KOPT-K1 (cell line): Measurements from ENCODE around the gene TRPM4.
"Not testable (repeated sequence)": the region's sequence is repeated elsewhere in the genome, so short reads cannot be mapped to it uniquely, and the experiment has no call there.

Experiments
- H3K27ac ChIP-seq: fragments of 200-600 bp; sonication (generic); 2 replicates; pipeline ENCODE4 v1.5.1; 2016; ENCODE audit warnings: antibody characterized with exemption, mild to moderate bottlenecking, low read depth, low read length; ENCODE audit not compliant: poor library complexity, severe bottlenecking
- H3K36me3 ChIP-seq: fragments of 200-600 bp; sonication (generic); 2 replicates; pipeline ENCODE4 v1.5.1; 2017; ENCODE audit warnings: antibody characterized with exemption, mild to moderate bottlenecking, low read length, moderate library complexity; ENCODE audit not compliant: insufficient read depth
- H3K9me3 ChIP-seq: fragments of 200-600 bp; sonication (generic); 2 replicates; pipeline ENCODE4 v1.5.1; 2017; ENCODE audit warnings: antibody characterized with exemption, low read length, mild to moderate bottlenecking; ENCODE audit not compliant: insufficient read depth, poor library complexity, severe bottlenecking

The TRPM4 gene

DNA sequence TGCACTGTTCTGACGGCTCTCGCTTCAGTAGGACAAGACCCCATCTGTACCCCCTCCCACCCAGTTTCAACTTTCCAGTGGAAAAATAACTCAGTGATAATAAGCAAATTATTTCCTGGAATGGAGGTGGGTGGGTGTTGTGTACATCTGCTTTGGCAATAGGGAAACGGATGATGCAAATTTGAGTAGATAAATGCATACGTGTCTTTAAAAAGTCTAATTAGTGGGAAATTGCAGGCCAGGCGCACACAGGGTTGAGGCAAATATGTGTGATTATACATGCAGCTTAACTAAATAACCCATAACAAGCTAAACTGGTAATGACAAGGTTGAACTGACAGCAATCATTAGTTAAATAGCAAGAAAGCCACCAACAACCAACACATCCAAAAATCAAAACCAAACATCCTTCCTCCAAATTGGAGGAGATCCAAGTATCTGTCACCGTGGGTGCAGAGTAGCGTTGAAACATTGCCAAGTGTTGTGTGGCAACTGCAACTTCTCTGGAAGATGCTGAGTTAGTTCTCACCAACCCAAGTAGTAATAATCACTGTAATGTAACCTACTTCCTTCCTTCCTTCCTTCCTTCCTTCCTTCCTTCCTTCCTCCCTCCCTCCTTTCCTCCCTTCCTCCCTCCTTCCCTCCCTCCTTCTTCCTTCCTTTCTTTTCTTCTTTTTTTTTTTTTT, 54.6 kb downstream of the TRPM4 start:
- no peaks in the 10 kb centered on the region for H3K36me3 ChIP-seq
- no peak overlapping the region for H3K27ac ChIP-seq
- no peaks in the 10 kb centered on the region for H3K9me3 ChIP-seq

DNA sequence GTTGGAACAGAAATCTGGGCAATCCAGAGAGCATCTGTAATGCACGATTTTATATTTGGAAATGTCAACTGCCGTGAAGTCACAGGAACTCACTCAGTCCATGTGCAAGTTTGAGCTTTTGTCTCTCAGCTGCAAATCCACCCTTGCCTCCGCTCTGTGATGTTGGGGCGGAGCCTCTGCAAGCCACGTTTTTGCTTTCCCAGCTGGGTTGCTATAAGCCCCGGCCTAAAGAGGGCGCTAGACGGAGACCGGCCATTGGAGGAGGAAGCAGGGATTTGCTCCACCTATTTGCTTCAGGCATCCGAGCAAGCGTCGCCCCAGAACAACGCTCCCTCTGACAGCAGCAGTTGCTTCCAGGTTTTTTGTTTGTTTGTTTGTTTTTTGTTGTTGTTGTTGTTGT, 56.2 kb downstream of the TRPM4 start:
- no peak overlapping the region for H3K27ac ChIP-seq
- H3K9me3 ChIP-seq, result no peaks in the 10 kb centered on the region
- H3K36me3 ChIP-seq, result no peaks in the 10 kb centered on the region

DNA sequence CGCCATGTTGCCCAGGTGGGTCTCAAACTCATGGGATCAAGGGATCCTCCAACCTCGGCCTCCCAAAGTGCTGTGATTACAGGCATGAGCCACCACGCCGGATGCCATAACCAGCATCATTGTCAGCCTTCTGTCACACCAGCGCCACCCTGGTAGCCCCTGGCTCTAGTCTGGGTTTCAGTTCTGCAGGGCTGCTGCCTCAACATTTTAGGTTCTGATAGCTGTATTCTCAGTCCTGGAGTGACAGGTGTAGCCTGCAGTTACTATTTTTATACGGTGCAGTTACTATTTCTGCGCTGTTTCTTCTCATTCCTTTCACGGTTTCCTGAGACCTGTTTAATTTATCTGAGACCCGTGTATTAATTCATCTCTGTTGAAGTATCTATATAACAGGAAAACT, 57.1 kb downstream of the TRPM4 start:
- H3K9me3 ChIP-seq, result no peaks in the 10 kb centered on the region
- no peak overlapping the region for H3K27ac ChIP-seq
- no peaks in the 10 kb centered on the region for H3K36me3 ChIP-seq

DNA sequence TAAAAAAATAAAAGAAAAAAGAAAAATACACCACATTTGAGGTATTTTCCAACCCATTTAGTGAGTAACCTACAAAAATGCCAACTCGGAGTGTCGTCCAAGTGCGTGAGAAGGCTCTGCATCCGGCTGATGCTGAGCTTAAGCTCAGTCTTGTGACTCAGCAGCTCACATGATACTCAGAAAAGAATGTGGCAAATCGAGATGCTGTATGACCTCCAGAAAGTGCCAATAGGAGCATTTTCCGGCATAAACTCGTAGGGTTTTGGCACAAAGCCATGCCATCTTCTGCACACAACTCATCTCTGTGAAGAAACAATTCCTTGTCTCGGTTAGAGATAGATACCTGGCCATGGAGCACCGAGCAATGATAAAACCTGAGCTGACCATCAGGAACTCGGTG, 58.5 kb downstream of the TRPM4 start:
- Histone ChIP-seq H3K27ac (no peak overlapping the region), H3K36me3 (no peaks in the 10 kb centered on the region), H3K9me3 (no peaks in the 10 kb centered on the region)

DNA sequence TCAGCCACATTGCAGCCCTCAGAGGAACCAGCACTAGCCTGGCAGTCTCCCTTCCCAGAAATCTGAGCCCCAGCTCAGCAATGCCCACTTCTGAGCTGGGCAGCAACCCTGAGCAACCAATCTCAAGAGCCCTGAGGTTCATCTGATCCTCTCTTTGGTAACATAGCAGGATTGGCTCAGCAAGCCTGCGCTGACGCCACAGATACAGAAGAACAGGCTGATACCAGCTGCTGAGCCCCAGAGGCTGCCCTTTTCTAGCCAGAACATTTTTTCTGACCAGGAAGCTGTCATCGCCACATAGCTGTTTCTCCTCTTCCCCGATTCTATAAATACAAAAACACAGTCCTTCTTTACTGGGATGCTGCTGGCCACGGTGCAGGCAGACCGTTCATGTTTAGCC, 59.8 kb downstream of the TRPM4 start:
- Histone ChIP-seq H3K27ac (no peak overlapping the region), H3K36me3 (no peaks in the 10 kb centered on the region)

DNA sequence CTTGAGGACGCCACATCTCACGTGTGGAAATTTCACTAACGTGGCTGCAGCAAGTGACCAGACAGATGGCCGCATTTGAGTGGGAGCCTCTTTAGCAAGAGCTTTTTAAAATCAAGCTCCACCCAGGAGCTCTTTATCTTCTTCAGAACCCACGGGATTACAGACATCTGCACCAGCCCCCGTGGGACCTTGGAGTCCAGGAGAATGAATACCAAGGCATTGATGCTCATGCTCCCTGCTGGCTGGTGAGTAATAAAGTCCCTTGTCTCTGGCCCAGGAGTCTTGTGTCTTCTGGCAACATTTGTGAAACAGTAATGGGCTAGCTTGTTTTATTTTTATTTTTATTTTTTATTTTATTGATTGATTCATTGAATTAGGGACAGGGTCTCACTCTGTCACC, 64.4 kb downstream of the TRPM4 start:
- Histone ChIP-seq H3K9me3 (no peaks in the 10 kb centered on the region), H3K36me3 (no peaks in the 10 kb centered on the region), H3K27ac (no peak overlapping the region)

More for the DNA sequence above, 59.8 kb downstream of the TRPM4 start:
- no peaks in the 10 kb centered on the region for H3K9me3 ChIP-seq

DNA sequence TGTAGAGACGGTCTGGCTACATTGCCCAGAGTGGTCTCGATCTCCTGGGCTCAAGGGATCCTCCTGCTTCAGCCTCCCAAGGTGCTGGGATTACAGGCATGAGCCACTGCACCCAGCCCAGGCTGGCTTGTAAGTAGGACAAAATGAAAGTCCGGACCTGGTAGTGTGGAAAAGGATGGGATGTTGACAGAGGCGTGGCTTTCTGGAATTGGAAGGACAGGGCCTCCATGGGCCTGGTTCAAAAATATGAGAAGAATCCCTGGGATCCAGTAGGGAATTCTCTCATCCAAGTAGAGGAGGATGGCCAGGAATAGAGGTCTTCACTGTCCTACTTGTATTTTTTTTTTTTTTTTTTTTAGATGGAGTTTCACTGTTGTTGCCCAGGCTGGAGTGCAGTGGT, 64.9 kb downstream of the TRPM4 start:
- no peaks in the 10 kb centered on the region for H3K36me3 ChIP-seq
- no peaks in the 10 kb centered on the region for H3K9me3 ChIP-seq
- H3K27ac ChIP-seq, result no peak overlapping the region

DNA sequence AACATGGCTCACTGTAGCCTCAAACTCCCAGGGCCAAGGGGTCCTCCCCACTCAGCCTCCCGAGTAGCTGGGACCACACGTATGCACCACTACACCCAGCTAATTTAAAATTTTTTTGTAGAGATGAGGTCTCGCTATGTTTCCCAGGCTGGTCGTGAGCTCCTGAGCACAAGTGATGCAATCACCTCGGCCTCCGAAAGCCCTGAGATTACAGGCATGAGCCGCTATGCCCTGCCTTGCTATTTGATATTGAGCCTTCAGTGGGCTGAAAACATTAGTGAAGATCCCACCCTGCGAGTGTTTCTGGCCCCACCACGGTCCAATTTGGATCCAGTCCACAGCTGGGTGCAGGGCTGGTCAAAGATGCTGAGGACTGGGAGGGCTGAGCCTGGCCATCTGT, 65.9 kb downstream of the TRPM4 start:
- Histone ChIP-seq H3K9me3 (no peaks in the 10 kb centered on the region), H3K27ac (no peak overlapping the region), H3K36me3 (no peaks in the 10 kb centered on the region)

DNA sequence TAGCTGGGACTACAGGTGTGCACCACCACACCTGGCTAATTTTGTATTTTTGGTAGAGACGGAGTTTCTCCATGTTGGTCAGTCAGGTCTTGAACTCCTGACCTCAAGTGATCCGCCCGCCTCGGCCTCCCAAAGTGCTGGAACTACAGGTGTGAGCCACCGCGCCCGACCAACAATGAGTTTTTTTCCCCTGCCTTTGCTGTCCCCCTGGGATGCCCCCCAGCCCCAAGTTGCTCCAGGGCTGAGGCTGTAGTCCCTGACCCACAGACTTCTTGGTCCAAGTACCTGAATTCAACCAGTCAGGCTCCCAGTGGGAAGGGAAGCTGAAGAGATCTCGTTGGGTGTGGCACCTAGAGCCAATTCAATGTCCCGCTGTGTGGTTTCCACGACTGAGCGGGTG, 66.8 kb downstream of the TRPM4 start:
- not testable (repeated sequence) for H3K27ac ChIP-seq, H3K36me3 ChIP-seq, H3K9me3 ChIP-seq

DNA sequence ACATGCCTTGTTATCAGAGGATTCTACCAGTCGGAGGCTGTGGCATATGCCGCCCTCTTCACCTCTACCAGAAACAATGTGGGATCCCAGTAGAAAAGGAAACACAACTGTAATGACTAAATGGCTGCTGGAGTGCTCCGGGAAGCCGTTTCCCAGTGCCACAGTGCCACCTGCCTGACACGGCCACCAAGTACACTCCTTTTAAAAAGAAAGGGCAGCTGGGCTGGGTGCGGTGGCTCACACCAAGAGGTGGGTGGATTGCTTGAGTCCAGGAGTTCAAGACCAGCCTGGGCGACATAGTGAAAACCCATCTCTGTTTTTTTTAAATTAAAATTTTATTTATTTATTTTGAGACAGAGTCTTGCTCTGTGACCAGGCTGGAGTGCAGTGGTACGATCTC, 67.3 kb downstream of the TRPM4 start:
- H3K9me3 ChIP-seq, result no peaks in the 10 kb centered on the region
- no peak overlapping the region for H3K27ac ChIP-seq
- H3K36me3 ChIP-seq, result no peaks in the 10 kb centered on the region

DNA sequence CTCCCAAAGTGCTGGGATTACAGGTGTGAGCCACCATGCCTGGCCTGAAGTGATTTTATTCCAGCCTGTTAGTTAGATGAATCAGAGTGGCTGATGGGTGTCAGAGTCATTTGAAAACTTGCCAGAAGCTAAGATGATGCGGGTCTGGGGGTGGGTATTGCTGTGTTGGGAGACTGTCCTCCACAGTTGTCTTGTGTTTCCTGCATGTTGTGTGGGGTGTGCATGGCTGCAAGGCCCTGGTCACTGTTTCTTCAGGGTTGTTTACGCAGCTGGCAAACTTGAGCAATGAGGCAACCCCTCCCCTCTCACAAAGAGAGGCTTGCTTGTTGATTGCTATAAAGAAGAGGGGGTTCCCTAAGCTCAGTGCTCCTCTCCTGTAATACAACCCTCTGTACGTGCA, 71.8 kb downstream of the TRPM4 start:
- Histone ChIP-seq H3K9me3 (no peaks in the 10 kb centered on the region), H3K36me3 (no peaks in the 10 kb centered on the region), H3K27ac (no peak overlapping the region)

DNA sequence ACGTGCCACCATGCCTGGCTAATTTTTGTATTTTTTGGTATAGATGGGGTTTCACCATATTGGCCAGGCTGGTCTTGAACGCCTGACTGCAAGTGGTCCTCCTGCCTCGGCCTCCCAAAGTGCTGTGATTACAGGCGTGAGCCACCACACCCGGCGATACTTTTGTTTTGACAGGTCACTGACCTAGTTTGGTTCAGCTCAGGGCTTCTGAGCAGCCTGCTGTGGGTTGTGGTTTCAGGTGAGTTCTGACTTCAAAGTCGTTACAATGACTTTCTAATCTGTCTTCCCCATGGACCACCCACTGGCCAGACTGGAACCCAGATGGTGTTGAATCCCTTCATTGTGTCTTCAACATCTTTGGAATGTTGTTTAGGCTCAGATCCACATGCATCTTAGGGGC, 73.8 kb downstream of the TRPM4 start:
- H3K9me3 ChIP-seq, result no peaks in the 10 kb centered on the region
- no peaks in the 10 kb centered on the region for H3K36me3 ChIP-seq
- H3K27ac ChIP-seq, result no peak overlapping the region

DNA sequence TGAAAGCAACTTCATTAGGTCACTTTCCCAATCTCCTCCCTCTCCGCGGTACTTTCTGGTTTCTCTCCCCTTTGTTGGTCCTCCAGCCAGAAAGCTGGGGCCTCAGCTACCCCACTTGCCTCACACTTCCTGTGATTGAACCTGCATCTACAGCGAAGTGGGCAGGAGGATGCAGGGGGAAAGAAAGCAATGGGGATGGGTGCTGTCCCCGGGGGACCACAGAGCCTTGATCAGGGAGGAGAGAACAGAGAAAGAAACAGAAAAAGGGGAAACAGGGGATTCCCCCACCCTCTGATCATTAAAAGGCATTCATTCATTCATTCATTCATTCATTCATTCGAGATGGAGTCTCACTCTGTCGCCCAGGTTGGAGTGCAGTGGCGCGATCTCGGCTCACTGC, 74.2 kb downstream of the TRPM4 start:
- Histone ChIP-seq H3K27ac (no peak overlapping the region), H3K9me3 (no peaks in the 10 kb centered on the region), H3K36me3 (no peaks in the 10 kb centered on the region)

DNA sequence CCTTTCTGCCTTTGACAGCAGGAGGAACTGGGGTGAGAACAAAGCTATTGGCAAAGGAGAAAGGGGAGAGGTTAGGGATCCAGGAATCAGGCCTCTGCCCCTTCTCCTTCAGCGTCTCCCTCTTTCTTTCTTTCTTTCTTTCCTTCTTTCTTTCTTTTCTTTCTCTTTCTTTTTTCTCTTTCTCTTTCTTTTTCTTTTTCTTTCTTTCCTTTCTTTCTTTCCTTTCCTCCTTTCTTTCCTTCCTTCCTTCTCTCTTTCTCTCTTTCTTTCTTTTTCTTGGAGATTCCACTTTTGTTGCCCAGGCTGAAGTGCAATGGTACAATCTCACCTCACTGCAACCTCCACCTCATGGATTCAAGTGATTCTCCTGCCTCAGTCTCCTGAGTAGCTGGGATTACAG, 75.6 kb downstream of the TRPM4 start:
- no peaks in the 10 kb centered on the region for H3K9me3 ChIP-seq
- H3K36me3 ChIP-seq, result no peaks in the 10 kb centered on the region

DNA sequence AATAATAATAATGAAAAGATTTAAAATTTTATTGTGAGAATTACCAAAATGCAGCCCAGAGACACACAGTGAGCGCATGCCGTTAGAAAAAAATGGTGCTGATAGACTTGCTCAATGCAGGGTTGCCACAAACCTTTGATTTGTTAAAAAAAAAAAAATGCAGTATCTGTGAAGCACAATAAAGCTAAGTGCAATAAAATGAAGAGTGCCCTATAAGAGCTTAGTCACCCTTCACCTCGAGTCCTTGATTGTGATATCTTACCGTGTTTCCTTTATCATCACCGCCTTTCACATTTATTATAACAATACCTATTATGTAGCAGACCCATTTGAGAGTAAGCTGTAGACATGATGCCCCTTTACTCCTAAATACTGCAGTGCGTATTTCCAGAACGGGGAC, 84.2 kb downstream of the TRPM4 start:
- H3K9me3 ChIP-seq, result no peaks in the 10 kb centered on the region
- H3K27ac ChIP-seq, result no peak overlapping the region
- no peaks in the 10 kb centered on the region for H3K36me3 ChIP-seq

More for the DNA sequence above, 75.6 kb downstream of the TRPM4 start:
- H3K27ac ChIP-seq, result no peak overlapping the region

DNA sequence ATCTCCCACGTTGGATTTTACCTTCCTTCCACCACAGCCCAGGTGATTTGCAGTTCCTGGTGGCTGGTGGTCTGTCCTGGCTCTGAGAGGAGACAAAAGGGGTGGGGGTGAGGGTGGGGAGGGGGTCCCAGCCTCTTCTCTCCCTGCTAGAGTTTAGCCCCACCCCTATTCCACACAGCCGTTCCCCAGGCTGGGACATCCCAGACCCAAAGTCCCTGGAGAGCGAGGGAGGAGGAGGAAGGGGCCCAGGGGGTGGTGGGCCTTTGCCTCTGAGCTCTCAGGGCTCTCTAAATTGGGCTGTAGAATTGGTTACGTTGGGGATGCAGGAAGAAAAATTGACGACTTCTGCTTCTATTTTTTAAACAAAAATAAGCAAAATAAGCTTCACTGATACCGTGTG, 85.5 kb downstream of the TRPM4 start:
- H3K27ac ChIP-seq, result no peak overlapping the region
- no peaks in the 10 kb centered on the region for H3K9me3 ChIP-seq
- H3K36me3 ChIP-seq, result no peaks in the 10 kb centered on the region
